ENCODE results near the gene LY6G5B.
A peak's percentile ranks its signal among the peaks of the same experiment; 100 is the strongest.

LY6G5B gene

DNA sequence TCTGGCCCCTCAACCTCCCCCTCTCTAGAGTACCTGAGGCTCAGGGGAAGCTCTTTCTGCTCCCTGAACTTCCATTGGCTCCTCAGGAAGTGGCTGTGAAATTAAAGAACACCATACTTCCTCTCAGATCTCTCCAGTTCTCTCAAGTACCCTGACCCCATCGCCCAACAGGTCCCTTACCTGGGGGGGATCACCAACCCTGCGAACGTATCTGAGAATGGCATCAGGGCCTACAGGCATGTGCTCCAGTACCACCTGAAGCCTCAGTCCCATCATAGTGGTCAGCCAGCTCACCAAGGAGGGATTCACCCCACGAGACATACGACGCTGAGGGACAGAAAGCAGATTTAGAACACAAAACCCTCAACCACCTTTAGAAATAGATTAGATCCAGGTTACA is 29.2 kb upstream of the LY6G5B start:
- no peak for DNase-seq (ENCODE audit: low read depth, low spot score)

DNA sequence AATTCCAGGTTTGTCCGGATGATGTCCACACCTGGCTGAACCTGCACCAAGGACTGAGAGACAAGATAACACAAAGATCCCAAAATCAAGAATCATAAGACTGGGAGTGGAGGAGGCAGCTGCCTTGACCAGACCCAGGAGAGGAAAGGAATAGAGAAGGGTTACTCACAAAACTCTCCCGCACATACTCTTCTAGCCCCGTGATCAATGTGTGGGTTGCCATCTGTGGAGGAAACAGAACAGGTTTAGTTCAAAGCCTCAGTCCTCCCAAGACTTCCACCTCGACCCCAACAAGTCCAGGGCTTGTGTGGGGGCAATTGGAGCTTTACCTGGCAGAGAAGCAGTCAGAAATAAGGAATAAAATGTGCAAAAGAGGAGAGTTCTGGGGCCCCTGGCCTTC is 28.4 kb upstream of the LY6G5B start:
- DNase-seq (ENCODE audit: low read depth, low spot score), result no peak

DNA sequence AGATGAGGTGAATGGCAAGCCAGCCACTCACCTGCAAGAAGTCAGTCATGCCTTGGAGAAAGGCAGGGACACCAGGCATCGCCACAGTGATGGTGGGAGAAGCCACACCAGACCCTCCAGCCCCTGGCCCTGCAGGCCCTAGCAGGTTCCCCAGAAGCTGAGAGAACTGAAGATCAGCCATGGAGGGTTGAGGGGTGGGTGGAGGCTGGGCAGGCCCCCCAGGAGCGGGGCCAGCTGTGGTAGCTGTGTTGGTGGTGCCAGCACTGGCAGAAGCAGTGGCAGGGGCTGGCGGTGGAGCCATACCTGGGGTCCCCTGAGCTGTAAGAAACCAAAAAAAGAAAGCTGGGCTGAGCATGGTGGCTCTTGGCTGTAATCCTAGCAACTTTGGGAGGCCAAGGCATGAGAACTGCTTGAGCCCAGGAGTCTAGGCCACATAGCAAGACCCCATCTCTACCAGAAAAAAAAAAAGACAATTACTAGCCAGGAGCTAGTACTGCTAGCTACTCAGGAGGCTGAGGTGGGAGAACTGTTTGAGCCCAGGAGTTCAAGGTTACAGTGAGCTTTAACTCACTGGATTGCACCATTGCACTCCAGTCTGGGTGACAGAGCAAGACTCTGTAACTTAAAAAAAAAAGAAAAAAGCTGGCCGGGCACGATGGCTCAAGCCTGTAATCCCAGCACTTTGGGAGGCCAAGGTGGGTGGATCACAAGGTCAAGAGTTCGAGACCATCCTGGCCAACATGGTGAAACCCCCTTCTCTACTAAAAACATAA is 26.8 kb upstream of the LY6G5B start:
- no peak for DNase-seq (ENCODE audit: low read depth, low spot score)

DNA sequence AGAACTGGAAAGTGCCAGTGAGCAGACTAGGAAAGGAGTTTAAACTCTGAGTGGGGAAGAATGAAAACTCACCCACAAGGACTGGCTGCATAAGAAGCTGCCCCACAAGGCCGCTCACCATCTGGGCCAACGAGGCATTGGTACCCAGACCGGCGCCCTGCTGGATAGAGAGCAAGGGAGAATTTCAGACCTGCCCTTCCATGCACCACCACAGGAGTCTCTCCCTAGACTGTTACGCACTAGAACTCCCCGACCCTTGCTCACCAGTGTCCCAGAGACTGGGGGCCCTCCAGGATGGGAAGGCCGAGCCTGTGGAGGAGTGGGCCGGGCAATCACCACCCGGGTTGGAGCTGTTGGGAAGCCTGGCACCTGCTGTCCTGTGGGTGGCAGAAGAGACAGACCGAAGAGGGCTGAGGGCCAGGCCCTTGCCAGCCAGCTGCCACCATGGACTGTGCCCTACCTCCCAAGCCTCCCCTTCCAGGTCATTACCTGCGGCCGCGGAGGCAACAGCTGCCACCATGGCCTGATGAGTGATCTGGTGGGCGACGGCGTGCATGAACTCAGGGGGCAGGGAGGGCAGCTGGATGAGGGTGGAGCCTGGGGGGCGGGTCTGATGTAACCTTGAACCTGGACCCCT is 25.8 kb upstream of the LY6G5B start:
- DNase-seq (ENCODE audit: low read depth, low spot score), result no peak

DNA sequence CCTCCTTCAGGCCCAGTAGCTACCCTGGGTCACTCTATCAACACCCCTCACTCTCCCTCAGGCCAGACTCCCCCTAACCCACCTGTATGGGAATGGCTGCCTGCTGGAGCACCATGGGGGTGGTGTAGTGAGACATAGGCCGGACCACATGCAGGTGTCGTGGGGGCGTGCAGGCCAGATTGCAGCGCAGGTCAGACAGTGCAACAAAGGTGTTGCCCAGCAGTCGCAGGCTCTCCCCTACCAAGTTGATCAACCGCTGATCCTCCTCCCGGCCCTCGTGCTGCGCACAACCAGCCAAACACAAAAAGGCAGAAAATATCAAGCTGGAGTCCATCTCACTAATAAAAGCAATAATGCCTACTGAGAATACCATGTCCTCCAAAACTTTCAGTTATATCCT is 24.5 kb upstream of the LY6G5B start:
- no peak for DNase-seq (ENCODE audit: low read depth, low spot score)

DNA sequence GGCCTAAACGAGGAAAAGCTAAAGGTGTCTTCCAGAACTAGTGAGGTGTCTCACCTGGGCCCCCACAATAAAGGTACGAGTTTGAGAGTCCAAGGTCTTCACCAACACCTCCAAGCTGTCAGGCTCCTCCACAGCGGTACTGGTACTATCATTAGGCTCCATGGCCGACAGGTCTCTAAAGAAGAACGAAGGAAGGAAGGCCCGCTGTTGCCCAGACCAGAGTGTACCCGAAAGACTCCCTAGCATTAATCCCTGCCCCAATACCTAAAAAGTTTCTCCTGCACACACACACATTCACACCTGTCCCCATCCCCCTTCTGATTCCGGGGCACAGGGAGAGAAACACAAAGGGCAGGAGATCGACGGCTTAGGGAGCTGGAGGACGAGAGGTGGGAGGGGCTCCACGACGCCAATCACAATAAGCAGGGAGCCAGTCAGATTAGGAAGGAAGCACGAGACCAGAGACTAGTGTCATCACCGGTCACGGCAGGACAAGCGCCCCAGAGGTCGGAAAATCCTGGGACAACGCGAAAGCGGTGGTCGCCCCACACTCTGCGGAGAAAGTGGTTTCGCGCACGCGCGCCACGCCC is 18.1 kb upstream of the LY6G5B start:
- DNase-seq (ENCODE audit: low read depth, low spot score), result peak; percentile 93

DNA sequence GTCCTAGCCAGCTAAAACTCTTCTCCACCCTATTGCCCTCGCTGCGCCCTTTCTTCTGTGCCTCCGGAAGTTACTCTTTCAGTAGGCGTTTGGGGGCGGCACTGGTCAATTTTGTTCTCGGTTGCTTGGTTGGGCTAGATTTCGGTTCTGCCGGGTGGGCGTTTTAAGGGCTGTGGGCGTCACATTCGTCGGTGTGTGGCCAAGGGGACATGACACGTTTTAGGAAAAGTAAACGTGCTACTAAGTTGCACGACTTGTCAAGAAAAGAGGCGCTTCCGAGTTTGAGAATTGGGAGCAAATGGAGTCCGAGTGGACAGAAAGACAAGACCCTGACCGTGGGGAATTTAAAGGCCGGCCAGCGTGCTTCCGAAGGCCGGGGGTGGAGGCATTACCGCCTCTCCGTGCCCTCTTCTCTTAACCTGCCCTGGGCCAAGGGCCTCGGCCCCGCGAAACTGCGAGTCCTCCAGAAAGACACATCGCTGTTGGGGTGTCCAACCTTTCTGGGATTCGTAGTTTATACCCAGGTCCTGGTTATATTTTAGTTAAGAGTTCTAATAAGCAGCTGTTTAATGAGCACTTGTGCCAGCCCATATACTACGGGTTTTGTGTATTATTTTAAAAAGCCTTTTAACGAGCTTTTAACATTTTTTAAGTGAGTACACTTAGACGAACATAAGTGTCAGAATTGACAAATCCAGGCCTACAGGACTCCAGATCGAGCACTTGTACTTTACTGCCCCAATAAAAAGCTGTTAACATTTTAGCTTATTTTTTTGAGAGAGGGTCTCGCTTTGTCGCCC is 16.7 kb upstream of the LY6G5B start:
- DNase-seq (ENCODE audit: low read depth, low spot score), result peak; percentile 98

DNA sequence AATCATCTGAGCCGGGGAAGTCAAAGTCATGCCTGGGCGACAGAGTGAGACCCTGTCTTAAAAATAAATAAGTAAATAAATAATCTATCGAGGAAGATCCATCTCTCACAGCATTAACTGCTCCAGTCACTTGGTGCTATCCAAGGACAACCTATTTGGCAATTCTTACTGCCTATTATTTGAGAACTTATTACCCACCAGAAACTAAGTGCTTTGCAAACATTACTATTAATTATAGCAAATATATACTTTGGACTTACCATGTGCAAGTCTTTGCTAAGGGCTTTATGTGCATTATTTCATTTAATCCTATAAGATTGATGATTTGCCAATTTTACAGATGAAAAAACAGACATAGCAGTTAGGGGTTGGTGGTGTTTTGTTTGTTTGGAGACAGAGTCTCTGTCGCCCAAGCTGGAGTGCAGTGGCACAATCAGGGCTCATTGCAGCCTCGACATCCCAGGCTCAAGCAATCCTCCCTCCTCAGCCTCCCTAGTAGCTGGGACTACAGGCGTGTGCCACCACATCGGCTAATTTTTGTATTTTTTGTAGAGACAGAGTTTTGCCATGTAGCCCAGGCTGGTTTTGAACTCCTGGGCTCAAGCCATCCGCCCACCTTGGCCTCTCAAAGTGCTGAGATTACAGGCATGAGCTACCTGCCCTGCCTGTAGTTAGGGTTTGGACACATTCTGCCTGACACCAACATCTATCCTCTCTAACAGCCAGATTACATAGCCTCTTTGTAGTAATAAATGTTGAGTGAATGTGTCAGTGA is 15.0 kb upstream of the LY6G5B start:
- no peak for DNase-seq (ENCODE audit: low read depth, low spot score)

DNA sequence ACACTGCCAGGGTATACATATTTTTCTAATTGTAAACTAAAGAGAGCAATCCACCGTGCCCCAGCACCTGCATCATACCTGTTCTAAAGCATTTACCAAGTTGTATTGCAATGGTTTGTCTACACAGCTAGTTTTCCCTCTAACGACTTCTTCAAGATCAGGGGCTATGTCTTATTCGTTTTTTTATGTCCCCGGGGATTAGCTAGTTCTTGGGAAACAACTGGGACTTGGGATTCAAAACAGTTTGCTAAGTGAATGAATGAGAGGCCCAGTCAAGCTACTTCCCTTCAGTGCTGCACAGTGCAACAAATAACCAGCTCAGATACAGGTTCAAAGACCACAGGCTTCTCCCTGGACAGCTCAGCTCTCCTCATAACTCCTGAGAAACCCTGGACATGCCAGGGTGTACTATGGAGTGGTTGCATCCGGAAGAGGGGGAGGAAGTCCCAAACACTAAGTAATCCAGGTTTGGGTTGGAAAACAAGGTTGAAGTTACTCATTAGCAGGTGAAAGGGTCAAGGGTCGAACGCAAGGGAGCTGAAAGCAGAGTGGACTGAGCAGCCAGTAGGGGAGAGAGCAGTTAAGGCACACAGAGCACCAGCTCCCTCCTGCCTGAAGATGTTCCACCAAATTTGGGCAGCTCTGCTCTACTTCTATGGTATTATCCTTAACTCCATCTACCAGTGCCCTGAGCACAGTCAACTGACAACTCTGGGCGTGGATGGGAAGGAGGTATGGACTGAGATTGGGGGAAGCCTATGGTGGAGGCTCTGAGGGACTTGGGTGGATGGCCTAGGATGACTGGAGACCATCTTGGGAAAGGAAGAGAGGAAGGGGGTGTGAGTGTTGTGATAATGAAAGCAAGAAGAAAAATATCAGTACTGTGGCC is 14.2 kb upstream of the LY6G5B start, which contains the start of gene APOM:
APOM (plus strand) TSS at position 546 of the 889 bp plus-strand sequence; CDS start at position 619, 73 bp downstream.
- no peak for DNase-seq (ENCODE audit: low read depth, low spot score)

DNA sequence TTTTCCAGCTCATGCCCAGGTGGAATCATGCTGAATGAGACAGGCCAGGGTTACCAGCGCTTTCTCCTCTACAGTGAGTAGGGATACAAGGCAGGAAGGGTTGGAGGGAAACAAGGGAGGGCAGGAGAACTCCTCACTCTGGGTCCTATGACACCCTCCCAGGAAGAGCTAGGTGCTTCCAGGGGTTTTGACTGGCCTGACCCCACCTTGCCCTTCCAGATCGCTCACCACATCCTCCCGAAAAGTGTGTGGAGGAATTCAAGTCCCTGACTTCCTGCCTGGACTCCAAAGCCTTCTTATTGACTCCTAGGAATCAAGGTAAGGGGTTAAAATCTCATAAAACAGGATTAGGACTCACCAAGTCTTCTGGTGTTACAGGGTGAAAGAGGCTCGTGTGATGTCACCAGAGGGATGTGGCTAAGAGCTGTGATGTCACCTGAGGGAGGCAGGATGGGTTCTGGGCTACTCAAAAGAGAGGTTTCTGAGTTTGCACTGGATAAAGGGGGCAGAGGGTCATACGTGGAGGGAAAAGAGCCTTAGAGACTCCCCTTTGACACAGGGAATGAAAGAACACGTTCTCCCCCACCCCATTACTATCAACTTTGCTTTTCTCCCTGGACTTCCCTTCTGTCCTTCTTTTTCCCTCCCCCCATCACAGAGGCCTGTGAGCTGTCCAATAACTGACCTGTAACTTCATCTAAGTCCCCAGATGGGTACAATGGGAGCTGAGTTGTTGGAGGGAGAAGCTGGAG is 12.2 kb upstream of the LY6G5B start:
- no peak for DNase-seq (ENCODE audit: low read depth, low spot score)

DNA sequence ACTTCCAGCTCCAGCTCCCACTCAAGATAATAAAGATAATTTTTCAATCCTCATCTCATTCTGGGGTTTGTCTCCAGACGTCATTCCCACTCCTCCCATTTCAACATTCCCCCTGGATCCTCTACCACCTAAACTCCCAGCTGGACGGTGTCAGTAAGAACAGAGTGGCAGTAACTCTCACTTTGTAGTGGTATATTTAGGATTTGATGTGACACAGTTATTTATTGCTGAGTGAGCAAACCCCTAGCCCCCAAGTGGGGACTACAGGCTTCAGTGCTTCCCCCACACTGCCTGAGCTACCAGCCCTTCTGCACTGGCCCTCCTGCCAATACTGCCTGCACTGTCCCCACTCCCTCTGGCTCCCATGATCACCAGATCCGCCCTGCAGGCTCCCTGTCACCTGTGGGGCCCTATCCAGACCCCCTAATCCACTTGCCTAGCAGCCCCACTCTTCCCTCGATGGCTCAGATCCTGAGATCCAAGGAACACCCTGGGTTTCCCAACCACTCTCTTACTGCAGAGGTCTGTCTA is 11.6 kb upstream of the LY6G5B start:
- no peak for DNase-seq (ENCODE audit: low read depth, low spot score)

DNA sequence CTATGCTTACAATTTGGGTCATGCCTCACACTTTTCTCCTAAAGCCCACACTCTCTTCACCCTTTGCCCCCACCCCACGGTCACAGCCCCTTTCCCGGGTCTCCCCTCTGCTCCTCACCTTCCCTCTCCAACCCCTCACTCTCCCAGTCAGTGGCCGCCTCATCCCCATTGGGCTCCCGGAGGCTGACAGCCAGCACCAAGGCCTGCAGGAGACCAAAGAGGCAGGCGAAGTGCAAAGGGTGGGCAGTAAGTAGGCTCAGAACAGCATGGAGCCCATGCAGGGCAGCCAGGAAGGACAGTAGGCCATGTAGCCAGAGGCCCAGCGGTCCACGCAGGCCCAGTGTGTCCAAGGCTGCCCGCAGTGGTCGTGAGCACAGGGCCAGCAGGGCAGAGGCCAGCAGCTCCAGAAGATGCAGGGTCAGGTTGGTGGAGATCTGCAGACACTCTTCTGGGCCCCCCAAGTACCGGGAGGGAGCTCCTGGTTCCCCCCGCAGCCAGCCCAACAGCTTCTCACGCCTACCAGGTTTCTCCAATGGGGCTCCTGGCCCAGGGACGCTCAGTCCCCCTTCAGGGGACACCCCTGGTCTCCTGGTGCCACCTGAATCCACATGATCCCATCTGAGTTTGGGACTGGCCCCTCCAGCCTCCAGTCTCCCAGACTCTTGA is 10.7 kb upstream of the LY6G5B start:
- DNase-seq (ENCODE audit: low read depth, low spot score), result no peak

DNA sequence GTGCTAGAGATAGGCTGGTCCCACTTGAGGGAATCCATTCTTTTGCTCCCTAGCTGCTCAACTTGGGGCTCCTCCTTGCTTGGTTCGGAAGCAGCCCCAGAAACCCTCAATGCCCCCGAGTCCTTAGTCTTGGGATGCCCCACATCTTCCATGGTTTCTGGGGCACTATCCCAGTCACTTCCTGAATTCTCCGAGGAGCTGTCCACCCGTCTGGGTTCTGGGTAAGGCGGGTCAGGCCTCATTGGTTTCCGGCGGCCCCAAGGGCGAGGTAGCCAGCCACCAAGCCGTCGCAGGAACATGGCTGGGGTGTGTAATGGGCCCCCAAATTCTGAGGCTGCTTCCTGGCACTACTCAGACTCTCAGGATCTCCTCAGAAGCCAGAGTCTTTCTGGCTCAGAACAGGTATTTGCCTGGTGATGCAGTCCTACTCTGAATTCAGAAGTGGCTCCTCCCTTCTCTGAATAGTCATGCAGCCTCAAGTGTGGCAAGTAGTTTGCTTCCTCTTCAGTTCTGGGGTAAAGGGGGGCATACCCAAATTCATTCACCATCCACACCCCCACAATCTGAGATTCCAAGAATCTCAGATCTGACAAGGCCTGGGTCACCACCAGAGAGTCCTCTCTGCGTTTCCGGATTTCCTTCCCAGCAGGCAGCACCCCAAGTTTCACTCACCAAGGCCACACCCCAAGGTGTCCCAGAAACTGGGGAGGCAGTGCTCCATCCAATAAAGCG is 10.0 kb upstream of the LY6G5B start:
- DNase-seq (ENCODE audit: low read depth, low spot score), result peak; percentile 38

DNA sequence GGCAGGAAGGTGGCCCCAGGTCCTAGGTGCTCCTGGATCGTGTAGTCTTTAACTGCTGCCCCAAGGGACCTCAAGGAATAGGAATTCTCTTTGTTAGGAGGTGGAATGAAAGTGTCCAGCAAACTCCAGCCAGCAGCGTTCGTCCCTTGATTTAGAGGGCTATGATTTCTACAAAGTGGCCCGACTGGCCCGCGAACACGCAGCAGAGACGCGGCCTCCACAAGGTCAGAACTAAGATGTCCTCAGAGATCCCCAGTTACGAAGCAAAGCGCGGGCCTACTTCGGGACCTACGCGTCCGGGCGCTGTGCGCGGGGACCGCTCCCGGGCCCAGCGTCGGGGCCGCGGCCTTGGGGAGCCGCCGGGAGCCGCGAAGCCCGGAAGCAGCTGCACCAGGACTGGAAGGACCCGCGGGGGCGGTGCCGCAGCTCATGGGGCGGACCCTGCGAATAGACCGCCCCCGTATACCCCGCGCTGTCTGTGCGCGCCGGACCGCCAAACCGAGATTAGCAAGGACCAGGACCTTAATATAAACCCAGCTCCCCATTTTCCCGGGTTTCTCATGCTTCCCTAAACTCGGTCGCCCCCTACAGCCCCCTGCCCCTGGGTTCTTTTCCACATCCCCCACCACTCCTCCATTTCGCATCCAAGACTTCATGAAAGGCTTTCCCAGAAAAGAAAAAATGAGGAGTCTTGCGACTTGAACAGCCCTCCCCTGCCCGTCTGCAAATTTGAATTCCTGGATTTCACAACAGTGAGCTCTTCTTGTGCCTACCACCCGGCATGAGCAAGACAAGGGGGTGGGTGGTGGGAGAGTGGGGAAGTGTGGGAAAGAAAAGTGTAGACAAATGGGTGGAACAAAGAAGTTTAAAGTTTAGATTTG is 9.2 kb upstream of the LY6G5B start, which contains the start of gene C6orf47:
C6orf47 (minus strand) TSS at position 398 of the 881 bp plus-strand sequence. CDS start 831 bp downstream, outside the sequence.
- peak; percentile 87 for DNase-seq (ENCODE audit: low read depth, low spot score)

DNA sequence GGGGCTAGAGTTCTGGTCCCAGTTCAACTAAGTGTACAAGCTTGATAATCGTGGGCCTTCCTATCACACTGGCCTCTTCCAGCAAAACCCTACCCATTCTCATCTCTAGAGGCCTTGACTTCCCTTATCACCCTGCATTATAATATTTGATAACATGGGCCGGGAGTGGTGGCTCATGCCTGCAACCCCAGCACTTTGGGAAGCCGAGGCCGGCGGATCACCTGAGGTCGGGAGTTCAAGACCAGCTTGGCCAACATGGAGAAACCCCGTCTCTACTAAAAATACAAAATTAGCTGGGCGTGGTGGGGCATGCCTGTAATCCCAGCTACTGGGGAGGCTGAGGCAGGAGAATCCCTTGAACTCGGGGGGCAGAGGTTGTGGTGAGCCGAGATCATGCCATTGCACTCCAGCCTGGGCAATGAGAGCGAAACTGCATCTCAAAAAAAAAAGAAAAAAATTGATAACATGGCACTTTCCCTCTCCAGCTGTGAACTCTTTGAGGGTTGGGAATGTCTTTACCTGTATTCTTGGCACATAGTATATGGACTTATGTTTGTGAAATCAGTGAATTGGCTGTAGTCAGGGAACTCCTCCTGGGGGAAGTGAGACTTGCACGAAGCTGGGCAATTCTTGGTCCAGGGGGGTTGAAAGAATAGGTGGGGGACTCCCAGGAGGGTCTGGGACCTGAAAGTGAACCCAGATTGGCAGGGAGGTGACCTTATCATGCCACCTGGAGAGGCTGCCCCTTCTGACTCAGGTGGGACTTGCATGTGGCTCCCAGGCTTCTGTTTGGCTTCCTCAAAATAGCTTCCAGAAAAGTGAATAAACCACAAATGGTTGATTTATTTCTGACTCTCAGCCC is 8.3 kb upstream of the LY6G5B start:
- no peak for DNase-seq (ENCODE audit: low read depth, low spot score)

Measured in ELF-1 (cell line).